ENCODE data around the gene ZNF724. TPM values are rescaled to one million over a fixed set of nuclear protein-coding genes. Genes with fewer than 3 reads are reported as not detected.
"Not testable (repeated sequence)": the region's sequence is repeated elsewhere in the genome, so short reads cannot be mapped to it uniquely, and the experiment has no call there.

The ZNF724 gene
- total RNA-seq, 1 experiment from 2014 or later = 4.1 TPM

DNA sequence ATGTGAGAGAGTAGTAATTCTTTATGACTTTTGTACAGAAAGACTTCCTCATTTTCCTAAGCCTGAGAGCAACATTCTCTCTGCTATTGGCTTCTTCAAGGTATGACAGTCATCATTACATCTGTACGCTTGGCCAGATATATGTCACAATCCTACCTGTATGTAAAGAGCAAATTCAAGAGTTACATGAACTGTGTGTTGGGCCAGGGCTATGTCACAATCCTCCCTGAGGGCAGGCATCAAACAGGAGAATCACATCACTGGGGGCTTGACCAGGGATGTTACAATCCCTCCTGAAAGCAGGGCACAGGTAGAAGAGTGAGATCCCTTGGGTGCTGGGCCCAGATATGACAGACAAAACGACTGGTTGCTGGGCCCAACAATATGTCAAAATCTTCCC lies 9.8 kb upstream of the ZNF724 start:
- in situ Hi-C loops (cut with HindIII; ENCODE audit: low pct_unique_long_range_greater_than_20kb, low sequenced_read_pairs) = no loop called here
- no peak for DNase-seq (ENCODE audit: low read depth, low spot score)

DNA sequence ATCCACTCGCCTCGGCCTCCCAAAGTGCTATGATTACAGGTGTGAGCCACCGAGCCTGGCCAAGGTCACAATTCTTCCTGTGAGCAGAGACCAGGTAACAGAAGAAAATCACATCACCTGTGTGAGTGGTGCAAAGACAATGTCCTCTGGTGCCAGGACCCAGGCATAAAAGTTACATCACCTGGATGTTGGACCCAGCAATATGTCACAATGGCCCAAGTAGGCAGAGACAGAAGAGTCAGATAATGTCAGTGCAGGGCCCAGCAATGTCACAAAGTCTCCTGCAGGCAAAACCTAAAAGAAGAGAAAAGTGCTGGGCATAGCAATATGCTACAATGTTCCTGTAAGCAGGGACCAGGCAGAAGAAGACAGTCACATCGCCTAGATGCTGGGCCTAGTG lies 5.5 kb upstream of the ZNF724 start:
- in situ Hi-C loops (cut with HindIII; ENCODE audit: low pct_unique_long_range_greater_than_20kb, low sequenced_read_pairs) = no loop called here
- DNase-seq (ENCODE audit: low read depth, low spot score) = no peak

DNA sequence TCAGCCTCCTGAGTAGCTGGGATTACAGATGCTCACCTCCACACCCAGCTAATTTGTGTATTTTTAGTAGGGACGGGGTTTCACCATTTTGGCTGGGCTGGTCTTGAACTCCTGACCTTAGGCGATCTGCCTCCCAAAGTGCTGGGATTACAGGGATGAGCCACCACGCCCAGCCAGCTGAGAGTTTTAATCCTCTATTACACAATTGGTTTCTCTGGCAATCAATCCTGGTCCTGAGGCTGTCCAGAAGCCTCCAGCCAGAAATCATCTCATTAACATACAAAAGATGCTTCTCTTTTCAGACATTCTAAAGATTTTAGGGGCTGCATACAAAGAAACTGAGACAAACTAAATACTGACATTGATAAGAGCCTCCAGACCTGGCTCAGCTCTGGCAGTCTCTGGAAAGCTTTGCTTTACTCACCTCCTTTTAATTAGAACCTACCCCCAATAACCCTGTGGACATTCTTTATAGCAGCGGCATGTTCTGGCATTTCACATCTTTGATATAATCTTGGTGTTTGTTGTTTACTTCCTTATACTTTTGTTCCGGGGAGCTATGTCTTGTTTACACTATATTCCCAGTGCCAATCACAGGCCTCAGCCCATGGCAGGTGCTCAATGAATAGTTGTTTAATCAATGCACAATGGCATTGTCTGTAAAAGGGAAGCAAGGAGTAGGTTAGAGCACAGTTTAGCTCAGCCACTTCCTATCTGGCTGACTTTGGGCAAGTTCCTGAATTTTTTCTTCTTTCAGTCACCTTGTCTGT lies 4.1 kb upstream of the ZNF724 start:
- no peak for DNase-seq (ENCODE audit: low read depth, low spot score)
- in situ Hi-C loops (cut with HindIII; ENCODE audit: low pct_unique_long_range_greater_than_20kb, low sequenced_read_pairs) = no loop called here

DNA sequence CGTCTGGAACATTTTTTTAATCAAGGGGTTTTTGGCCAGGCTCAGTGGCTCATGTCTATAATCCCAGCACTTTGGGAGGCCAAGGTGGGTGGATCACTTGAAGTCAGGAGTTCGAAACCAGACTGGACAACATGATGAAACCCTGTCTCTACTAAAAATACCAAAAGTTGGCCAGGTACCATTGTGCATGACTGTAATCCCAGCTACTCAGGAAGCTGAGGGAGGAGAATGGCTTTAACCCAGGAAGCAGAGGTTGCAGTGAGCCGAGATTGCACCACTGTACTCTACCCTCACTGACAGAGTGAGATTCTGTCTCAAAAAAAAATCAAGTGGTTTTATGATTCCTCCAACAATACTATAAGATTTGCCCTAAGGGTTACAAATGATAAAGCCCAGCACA lies 3.1 kb upstream of the ZNF724 start:
- in situ Hi-C loops (cut with HindIII; ENCODE audit: low pct_unique_long_range_greater_than_20kb, low sequenced_read_pairs); DNase-seq (ENCODE audit: low read depth, low spot score): not testable (repeated sequence)

DNA sequence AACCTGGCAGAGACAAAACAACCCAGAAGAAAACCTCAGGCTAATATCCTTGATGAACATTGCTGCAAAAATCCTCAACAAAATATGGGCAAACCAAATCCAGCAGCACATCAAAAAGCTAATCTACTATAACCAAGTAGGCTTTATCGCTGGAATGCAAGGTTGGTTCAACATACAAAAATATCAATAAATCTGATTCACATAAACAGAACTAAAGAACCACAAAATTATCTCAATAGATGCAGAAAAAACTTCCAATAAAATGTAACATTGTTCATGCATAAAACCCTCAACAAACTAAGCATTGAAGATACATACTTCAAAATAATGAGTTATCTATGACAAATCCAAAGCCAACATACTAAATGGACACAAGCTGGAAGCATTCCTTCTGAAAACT lies 8.8 kb downstream of the ZNF724 start:
- no peak for DNase-seq (ENCODE audit: low read depth, low spot score)
- in situ Hi-C loops (cut with HindIII; ENCODE audit: low pct_unique_long_range_greater_than_20kb, low sequenced_read_pairs) = no loop called here

DNA sequence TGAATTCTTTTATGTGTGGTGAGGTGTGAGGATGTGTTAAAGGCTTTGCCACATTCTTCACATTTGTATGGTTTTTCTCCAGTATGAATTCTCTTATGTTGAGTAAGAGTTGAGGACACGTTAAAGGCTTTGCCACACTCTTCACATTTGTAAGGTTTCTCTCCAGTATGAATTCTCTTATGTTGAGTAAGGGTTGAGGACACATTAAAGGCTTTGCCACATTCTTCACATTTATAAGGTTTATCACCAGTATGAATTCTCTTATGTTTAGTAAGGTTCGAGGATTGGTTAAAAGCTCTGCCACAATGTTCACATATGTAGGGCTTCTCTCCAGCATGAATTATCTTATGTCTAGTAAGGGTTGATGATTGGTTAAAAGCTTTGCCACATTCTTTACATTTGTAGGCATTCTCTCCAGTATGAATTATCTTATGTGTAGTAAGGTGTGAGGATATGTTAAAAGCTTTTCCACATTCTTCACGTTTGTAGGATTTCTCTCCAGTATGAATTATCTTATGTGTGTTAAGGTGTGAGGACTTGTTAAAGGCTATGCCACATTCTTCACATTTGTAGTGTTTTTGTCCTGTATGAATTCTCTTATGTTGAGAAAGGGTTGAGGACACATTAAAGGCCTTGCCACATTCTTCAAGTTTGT lies 27.1 kb downstream of the ZNF724 start:
- in situ Hi-C loops (cut with HindIII; ENCODE audit: low pct_unique_long_range_greater_than_20kb, low sequenced_read_pairs) = no loop called here

DNA sequence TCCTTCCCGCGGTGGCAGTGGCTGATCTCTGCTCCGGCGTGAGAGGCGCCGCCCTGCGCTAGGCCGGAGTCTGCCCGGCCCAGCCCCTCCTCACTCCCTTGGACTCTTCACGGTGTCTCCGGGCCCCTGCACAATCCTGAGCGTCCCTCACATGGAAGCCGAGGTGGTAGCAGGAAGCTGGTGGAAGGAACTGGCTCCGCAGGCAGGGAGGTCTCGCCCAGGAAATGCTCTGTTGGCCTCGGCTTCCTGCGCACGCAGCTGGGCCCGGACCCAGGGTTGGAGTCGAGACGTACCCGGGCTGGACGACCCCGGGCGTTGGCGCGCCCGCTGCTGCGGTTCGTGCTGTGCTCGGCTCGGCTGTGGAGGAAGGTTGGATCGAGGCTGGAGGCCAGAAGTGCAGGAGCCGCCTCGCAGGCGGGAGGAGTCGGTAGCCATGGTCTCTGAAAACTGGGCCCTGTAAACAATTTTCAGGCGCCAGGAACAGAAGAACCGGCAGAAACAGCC lies 46.3 kb downstream of the ZNF724 start:
- DNase-seq (ENCODE audit: low read depth, low spot score) = no peak
- in situ Hi-C loops (cut with HindIII; ENCODE audit: low pct_unique_long_range_greater_than_20kb, low sequenced_read_pairs) = no loop called here

More for the DNA sequence above, 27.1 kb downstream of the ZNF724 start:
- DNase-seq (ENCODE audit: low read depth, low spot score) = no peak

DNA sequence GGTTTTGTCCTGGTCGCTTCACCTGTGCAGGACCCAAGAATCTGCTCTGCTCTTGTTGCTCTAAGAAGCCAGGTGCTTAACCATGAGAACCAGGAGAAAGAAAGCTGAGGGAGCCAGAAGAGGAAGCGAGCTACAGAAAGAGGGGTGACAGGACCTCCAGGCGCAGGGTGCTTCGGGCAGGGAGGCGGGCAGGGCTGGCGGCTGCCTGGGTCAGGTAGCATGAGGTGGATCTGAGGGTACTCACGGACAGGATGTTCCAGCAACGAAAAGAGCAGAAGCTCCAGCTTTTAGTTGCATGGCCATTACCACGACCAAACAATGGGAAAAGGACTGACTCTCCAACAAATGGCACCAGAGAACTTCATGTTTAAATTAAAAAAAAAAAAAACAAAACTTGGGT lies 59.9 kb downstream of the ZNF724 start:
- no peak for DNase-seq (ENCODE audit: low read depth, low spot score)
- in situ Hi-C loops (cut with HindIII; ENCODE audit: low pct_unique_long_range_greater_than_20kb, low sequenced_read_pairs) = no loop called here

DNA sequence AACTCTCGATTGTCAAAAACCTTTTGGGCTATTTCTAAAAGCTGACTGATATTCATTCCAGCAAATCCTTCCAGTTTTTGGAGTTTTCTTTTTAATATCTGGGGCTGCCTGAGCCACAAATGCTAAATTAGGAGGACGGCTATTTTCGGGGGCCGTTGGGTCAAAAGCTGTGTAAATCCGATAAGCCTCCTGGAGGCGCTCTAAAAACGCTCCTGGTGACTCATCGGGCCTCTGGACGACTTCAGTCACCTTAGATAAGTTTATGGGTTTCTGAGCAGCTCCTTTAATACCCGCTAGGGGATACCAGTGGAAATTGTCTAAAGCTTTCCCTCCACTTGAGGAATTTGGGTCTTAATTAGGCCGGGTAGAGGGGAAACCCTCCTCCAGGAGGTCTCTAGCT lies 66.9 kb downstream of the ZNF724 start:
- no peak for DNase-seq (ENCODE audit: low read depth, low spot score)

More for the DNA sequence above, 66.9 kb downstream of the ZNF724 start:
- in situ Hi-C loops (cut with HindIII; ENCODE audit: low pct_unique_long_range_greater_than_20kb, low sequenced_read_pairs) = no loop called here

Small RNA genes lying within 50 kb of the gene (small RNA-seq; reads per million reads assigned to genes)
- gene VN1R91P = 0 reads per million in 2 experiments

Other genes starting within 250 kb of the ZNF724 start
- gene ZNF728, start 247.2 kb downstream of the ZNF724 start, total RNA-seq (2014; rRNA removed; shearing (Covaris generic)) = 0.42 and 0.53 TPM in 2 replicates
- 0.08 and 0.27 TPM in 2 replicates for gene ZNF730, start 133.4 kb downstream of the ZNF724 start, total RNA-seq (2014; rRNA removed; shearing (Covaris generic))
- 13.2 TPM in 2 replicates for gene ZNF91, start 145.1 kb upstream of the ZNF724 start, total RNA-seq (2014; rRNA removed; shearing (Covaris generic))

Measured in SK-MEL-5 (cell line).